ENCODE results near the gene NUPR2. TPM values are rescaled to one million over a fixed set of nuclear protein-coding genes. Genes with fewer than 3 reads are reported as not detected.

The NUPR2 gene
- total and polyA plus RNA-seq, 10 of the 15 experiments (the other 5 are each of a cell fraction or from before 2014, with no cell fraction given): not detected

DNA sequence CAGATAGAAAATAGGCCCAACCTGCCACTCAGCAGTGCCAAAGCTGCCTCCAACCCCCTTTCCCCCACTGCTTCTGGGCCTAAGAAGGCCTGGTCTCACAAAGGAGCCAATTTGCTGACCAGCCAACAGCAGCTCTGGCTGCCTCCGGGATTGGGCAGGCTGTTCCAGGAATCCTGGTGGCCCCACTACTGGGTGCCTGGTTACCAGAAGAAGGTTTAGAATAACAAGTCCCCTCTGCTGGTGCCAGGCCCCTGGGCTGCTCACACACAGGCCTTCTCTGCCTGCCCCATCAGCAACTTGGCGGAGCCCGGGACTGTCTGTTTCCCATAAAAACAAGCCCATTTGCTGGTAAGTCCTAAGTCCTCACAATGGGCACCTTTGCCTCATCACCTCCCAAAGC, 24.6 kb downstream of the NUPR2 start:
- no peak overlapping the region for H3K4me3 ChIP-seq
- ChIA-PET RAD21 (ENCODE audit: unreplicated experiment) (no interaction called here), POLR2A (no interaction called here), SMC1A (ENCODE audit: uncharacterized antibody, unreplicated experiment) (no interaction called here), CTCF (interaction anchor here (2.8 kb wide), 1 partner anchor 17 kb away, joined by 12 read pairs; no protein-coding TSS in a partner anchor)
- H3K4me1 ChIP-seq (ENCODE audit: control insufficient read depth, insufficient read depth, low read length): no peaks in the 10 kb centered on the region
- FAIRE-seq (no peak), DNase-seq (ENCODE audit: low read depth, low spot score) (no peak), ATAC-seq (no peak; the same call in 2 of the 3 replicates)
- no peaks in the 10 kb centered on the region for H3K9me3 ChIP-seq (replicated peaks; ENCODE audit: control insufficient read depth, insufficient read depth, low read length)
- no peak for TF ChIP-seq PML (IDR thresholded peaks at IDR 0.05; ENCODE audit: low read length)
- TF ChIP-seq ZSCAN29 (IDR thresholded peaks at IDR 0.05): no peak
- TF ChIP-seq, protein P1, sequence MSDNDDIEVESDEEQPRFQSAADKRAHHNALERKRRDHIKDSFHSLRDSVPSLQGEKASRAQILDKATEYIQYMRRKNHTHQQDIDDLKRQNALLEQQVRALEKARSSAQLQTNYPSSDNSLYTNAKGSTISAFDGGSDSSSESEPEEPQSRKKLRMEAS (IDR thresholded peaks at IDR 0.05; ENCODE audit: low read depth, low read length): no peak
- no peak for TF ChIP-seq MXI1 (IDR thresholded peaks at IDR 0.05; ENCODE audit: low read depth, low read length)
- no peak for TF ChIP-seq IRF4 (IDR thresholded peaks at IDR 0.05; ENCODE audit: low read depth, low read length)
- no peak for TF ChIP-seq CREM (IDR thresholded peaks at IDR 0.05; ENCODE audit: low read depth)
- TF ChIP-seq, protein P2, sequence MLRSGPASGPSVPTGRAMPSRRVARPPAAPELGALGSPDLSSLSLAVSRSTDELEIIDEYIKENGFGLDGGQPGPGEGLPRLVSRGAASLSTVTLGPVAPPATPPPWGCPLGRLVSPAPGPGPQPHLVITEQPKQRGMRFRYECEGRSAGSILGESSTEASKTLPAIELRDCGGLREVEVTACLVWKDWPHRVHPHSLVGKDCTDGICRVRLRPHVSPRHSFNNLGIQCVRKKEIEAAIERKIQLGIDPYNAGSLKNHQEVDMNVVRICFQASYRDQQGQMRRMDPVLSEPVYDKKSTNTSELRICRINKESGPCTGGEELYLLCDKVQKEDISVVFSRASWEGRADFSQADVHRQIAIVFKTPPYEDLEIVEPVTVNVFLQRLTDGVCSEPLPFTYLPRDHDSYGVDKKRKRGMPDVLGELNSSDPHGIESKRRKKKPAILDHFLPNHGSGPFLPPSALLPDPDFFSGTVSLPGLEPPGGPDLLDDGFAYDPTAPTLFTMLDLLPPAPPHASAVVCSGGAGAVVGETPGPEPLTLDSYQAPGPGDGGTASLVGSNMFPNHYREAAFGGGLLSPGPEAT (IDR thresholded peaks at IDR 0.05; ENCODE audit: low read depth): no peak
- TF ChIP-seq, protein P3, sequence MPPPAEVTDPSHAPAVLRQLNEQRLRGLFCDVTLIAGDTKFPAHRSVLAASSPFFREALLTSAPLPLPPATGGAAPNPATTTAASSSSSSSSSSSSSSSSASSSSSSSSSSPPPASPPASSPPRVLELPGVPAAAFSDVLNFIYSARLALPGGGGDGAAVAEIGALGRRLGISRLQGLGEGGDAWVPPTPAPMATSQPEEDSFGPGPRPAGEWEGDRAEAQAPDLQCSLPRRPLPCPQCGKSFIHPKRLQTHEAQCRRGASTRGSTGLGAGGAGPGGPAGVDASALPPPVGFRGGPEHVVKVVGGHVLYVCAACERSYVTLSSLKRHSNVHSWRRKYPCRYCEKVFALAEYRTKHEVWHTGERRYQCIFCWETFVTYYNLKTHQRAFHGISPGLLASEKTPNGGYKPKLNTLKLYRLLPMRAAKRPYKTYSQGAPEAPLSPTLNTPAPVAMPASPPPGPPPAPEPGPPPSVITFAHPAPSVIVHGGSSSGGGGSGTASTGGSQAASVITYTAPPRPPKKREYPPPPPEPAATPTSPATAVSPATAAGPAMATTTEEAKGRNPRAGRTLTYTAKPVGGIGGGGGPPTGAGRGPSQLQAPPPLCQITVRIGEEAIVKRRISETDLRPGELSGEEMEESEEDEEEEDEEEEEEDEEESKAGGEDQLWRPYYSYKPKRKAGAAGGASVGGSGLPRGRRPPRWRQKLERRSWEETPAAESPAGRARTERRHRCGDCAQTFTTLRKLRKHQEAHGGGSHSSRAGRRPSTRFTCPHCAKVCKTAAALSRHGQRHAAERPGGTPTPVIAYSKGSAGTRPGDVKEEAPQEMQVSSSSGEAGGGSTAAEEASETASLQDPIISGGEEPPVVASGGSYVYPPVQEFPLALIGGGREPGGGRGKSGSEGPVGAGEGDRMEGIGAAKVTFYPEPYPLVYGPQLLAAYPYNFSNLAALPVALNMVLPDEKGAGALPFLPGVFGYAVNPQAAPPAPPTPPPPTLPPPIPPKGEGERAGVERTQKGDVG (CRISPR knock-in tag; IDR thresholded peaks at IDR 0.05): no peak
- no peak for TF ChIP-seq STAT3 (IDR thresholded peaks at IDR 0.05; ENCODE audit: low read depth, low read length)
- no peak for TF ChIP-seq RFX5 (IDR thresholded peaks at IDR 0.05; ENCODE audit: low read depth, low read length)
- TF ChIP-seq NRF1 (conservative IDR thresholded peaks at IDR 0.05; ENCODE audit: low read depth, low read length): no peak
- no peak for TF ChIP-seq YY1 (IDR thresholded peaks at IDR 0.05; ENCODE audit: low read depth, low read length)
- TF ChIP-seq, protein P4, sequence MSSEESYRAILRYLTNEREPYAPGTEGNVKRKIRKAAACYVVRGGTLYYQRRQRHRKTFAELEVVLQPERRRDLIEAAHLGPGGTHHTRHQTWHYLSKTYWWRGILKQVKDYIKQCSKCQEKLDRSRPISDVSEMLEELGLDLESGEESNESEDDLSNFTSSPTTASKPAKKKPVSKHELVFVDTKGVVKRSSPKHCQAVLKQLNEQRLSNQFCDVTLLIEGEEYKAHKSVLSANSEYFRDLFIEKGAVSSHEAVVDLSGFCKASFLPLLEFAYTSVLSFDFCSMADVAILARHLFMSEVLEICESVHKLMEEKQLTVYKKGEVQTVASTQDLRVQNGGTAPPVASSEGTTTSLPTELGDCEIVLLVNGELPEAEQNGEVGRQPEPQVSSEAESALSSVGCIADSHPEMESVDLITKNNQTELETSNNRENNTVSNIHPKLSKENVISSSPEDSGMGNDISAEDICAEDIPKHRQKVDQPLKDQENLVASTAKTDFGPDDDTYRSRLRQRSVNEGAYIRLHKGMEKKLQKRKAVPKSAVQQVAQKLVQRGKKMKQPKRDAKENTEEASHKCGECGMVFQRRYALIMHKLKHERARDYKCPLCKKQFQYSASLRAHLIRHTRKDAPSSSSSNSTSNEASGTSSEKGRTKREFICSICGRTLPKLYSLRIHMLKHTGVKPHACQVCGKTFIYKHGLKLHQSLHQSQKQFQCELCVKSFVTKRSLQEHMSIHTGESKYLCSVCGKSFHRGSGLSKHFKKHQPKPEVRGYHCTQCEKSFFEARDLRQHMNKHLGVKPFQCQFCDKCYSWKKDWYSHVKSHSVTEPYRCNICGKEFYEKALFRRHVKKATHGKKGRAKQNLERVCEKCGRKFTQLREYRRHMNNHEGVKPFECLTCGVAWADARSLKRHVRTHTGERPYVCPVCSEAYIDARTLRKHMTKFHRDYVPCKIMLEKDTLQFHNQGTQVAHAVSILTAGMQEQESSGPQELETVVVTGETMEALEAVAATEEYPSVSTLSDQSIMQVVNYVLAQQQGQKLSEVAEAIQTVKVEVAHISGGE (CRISPR knock-in tag; IDR thresholded peaks at IDR 0.05): no peak
- no peak for TF ChIP-seq RCOR1 (conservative IDR thresholded peaks at IDR 0.05; ENCODE audit: low read depth, low read length)
- no TSS peak for BruUV-seq (replicated peaks)
- in situ Hi-C loops (cut with MboI) (no loop called here), intact Hi-C loops (cut with micrococcal nuclease; ENCODE audit: unreplicated experiment) (no loop called here)
- H4K20me1 ChIP-seq (ENCODE audit: control insufficient read depth, insufficient read depth): no peaks in the 10 kb centered on the region
- WGBS (ENCODE audit: insufficient coverage, insufficient replicate concordance, low lambda C conversion rate, missing lambda C conversion rate): 92% methylated on average over 3 of the region's 3 CpGs
- H2AFZ ChIP-seq (ENCODE audit: control insufficient read depth, low read depth, low read length): no peak overlapping the region
- H3K79me2 ChIP-seq (ENCODE audit: control insufficient read depth, insufficient read depth, low read length): no peaks in the 10 kb centered on the region
- H3K27me3 ChIP-seq (replicated peaks in 1 of 2; ENCODE audit: control insufficient read depth in 2 of 2, insufficient read depth in 2 of 2, low read length in 1 of 2): no peaks in the 10 kb centered on the region
- H3K9ac ChIP-seq (ENCODE audit: control insufficient read depth, insufficient read depth, low read length): no peak overlapping the region
- no peak overlapping the region for H3K27ac ChIP-seq (ENCODE audit: control insufficient read depth, insufficient read depth)
- no peak overlapping the region for H3K4me2 ChIP-seq (ENCODE audit: control insufficient read depth, insufficient read depth)
- no peaks in the 10 kb centered on the region for H3K36me3 ChIP-seq (ENCODE audit: control insufficient read depth in 2 of 2, insufficient read depth in 2 of 2, low read length in 1 of 2)

Data from GM12878 (cell line).